Immature natural killer cell (primary cell): ENCODE data around the gene PCED1A. TPM values are rescaled to one million over a fixed set of nuclear protein-coding genes. Genes with fewer than 3 reads are reported as not detected.

Experiments
- DNase-seq, 3 donors: peaks; one replicate each; pipeline ENCODE4 v3.0.0; 2022; ENCODE audit warnings: mixed read lengths in 1 of 3
- H3K27ac Mint-ChIP-seq, 6 donors: one replicate each; pipeline ENCODE4 v1.8.0; 2020; ENCODE audit warnings: mixed read lengths in 6 of 6, mild to moderate bottlenecking in 5 of 6, inconsistent platforms in 4 of 6, moderate library complexity in 3 of 6
- H3K27me3 Mint-ChIP-seq, 3 donors: one replicate each; pipeline ENCODE4 v1.8.0; 2020 to 2021; ENCODE audit warnings: low read depth in 3 of 3, mild to moderate bottlenecking in 3 of 3, mixed read lengths in 3 of 3, moderate library complexity in 3 of 3, inconsistent platforms in 1 of 3
- H3K36me3 Mint-ChIP-seq, 3 donors: one replicate each; pipeline ENCODE4 v1.8.0; 2020; ENCODE audit warnings: mixed read lengths in 3 of 3, inconsistent platforms in 2 of 3, mild to moderate bottlenecking in 2 of 3
- H3K4me1 Mint-ChIP-seq, 2 donors: one replicate each; pipeline ENCODE4 v1.8.0; 2020; ENCODE audit warnings: inconsistent platforms in 2 of 2, mild to moderate bottlenecking in 2 of 2, mixed read lengths in 2 of 2, moderate library complexity in 1 of 2
- H3K4me3 Mint-ChIP-seq, 5 donors: one replicate each; pipeline ENCODE4 v1.8.0; 2020; ENCODE audit warnings: mild to moderate bottlenecking in 5 of 5, mixed read lengths in 5 of 5, inconsistent platforms in 3 of 5, moderate library complexity in 3 of 5
- H3K9me3 Mint-ChIP-seq, 6 donors: one replicate each; pipeline ENCODE4 v1.8.0; 2020; ENCODE audit warnings: mild to moderate bottlenecking in 6 of 6, mixed read lengths in 6 of 6, inconsistent platforms in 4 of 6, moderate library complexity in 3 of 6
- polyA plus RNA-seq, 3 donors: library from polyadenylated mRNA; unstranded; fragments of 300-500 nt; fragmentation: Illumina TruSeq; gene quantifications; one replicate each; pipeline ENCODE4 v1.2.3, GENCODE V29; 2021

Gene PCED1A
- polyA plus RNA-seq, 3 donors from 2014 or later = 21.9 to 24.1 (median 23.4) TPM

DNA sequence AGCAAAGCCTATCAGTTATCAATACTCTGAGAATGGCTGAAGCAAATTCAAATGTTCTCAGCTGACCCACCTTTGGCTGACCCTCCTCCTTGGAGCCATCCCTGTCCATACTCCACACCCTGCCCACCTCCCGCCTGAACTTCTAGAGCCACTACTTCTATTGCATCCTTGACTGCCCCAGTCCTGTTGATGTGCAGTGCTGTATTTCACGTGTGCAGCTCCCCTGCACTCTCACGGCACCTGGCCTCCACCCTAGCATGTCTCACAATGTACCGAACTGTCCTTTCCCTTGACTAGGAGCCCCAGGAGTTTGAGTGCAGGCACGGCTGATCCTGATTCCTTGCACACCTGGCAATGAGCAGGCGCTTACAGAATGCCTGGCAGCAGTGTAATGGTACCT is 47.0 kb downstream of the PCED1A start:
- no peaks in the 10 kb centered on the region for H3K9me3 Mint-ChIP-seq
- no peak for DNase-seq
- peaks cover 5 to 7% (median 6%) of the 10 kb centered on the region in 3 donors for H3K27me3 Mint-ChIP-seq
- H3K4me1 Mint-ChIP-seq = no peaks in the 10 kb centered on the region
- H3K36me3 Mint-ChIP-seq = peaks cover 0 to 4% (median 0%) of the 10 kb centered on the region in 3 donors
- H3K27ac Mint-ChIP-seq = no peak overlapping the region
- H3K4me3 Mint-ChIP-seq = no peak overlapping the region

Other genes starting within 250 kb of the PCED1A start
- gene NOP56, start 188.0 kb downstream of the PCED1A start, polyA plus RNA-seq = 10 to 100 TPM; 69.5 to 94.8 (median 71.2) TPM
- gene IDH3B, start 176.4 kb downstream of the PCED1A start, polyA plus RNA-seq = 100 to 1,000 TPM; 110 to 185 (median 133) TPM
- gene EBF4, start 147.9 kb downstream of the PCED1A start, polyA plus RNA-seq = 1 to 10 TPM; 1.3 to 1.8 (median 1.7) TPM
- gene CPXM1, start 40.0 kb downstream of the PCED1A start, polyA plus RNA-seq = 1 to 10 TPM in 1 of 3 donors, under 1 TPM in 1, not detected in 1; 0.74 to 1.2 TPM
- gene C20orf141, start 25.7 kb downstream of the PCED1A start, polyA plus RNA-seq = not detected
- not detected for gene TMEM239, start 24.3 kb downstream of the PCED1A start, polyA plus RNA-seq
- gene VPS16, start 90 bp upstream of the PCED1A start, polyA plus RNA-seq = 10 to 100 TPM; 61.8 to 81.3 (median 76.5) TPM
- gene PTPRA, start 32.8 kb upstream of the PCED1A start, polyA plus RNA-seq = 10 to 100 TPM; 39.5 to 63.5 (median 60.0) TPM
- not detected for gene GNRH2, start 203.0 kb upstream of the PCED1A start, polyA plus RNA-seq
- gene MRPS26, start 205.4 kb upstream of the PCED1A start, polyA plus RNA-seq = 10 to 100 TPM; 65.2 to 76.5 (median 70.7) TPM
- gene OXT, start 231.0 kb upstream of the PCED1A start, polyA plus RNA-seq = 1 to 10 TPM in 1 of 3 donors, not detected in 2; 1.1 TPM
- gene AVP, start 244.1 kb upstream of the PCED1A start, polyA plus RNA-seq = not detected